ENCODE results near the gene NRN1L. TPM values are rescaled to one million over a fixed set of nuclear protein-coding genes. Genes with fewer than 3 reads are reported as not detected.

The NRN1L gene
- total and polyA plus RNA-seq, 4 donors, result 1.5 to 3.2 (median 2.1) TPM; not detected in 1

DNA sequence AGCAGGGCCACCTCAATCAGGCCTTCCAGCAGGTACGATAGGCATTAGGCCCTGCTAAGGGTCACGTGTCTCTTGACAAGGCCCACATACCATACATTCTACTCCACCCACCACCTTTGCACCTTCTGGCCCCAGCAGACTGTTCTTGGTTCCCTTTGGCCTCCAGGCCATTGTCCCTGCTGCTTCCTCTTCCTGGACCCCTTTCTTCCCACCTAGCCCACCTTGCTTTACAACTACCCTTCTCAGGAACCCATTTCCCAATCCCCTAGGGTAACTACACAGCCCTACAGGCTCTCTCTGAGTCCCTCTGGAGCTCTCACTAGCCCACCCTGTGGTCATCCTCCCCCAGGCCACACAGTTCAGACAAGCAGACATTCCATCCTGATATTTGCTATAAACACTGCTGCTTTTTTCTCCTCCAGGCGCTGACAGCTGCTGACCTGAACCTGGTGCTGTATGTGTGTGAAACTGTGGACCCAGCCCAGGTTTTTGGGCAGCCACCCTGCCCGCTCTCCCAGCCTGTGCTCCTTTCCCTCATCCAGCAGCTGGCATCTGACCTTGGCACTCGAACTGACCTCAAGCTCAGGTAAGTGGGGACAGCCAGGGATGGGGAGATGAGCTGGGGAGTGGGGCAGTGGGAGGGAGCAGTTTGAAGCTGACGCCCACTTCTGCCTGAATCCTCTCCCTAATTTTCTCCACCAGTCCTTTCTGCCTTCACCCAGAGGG lies 1.4 kb upstream of the NRN1L start:
- 71 to 72% methylated on average over 6 of the region's 6 CpGs for WGBS, 2 donors
- H3K36me3 ChIP-seq (ENCODE audit: control insufficient read depth in 1 of 2, insufficient read depth in 2 of 2, low read length in 1 of 2), result peaks cover 0 to 12% of the 10 kb centered on the region in 2 donors

DNA sequence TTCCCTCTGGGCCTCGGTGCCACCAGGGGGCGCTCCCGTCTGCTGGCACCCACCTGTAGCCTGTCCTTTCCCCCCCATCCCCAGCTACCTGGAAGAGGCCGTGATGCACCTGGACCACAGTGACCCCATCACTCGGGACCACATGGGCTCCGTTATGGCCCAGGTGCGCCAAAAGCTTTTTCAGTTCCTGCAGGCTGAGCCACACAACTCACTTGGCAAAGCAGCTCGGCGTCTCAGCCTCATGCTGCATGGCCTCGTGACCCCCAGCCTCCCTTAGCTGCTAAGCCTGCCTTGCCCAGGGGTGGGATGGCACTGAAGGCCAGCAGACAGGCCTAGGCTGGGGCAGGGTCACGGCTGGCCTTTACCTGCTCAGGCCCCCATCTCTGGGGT lies 818 bp upstream of the NRN1L start:
- DNase-seq (peak; percentile 70 to 89), ATAC-seq (ENCODE audit: low FRiP score) (peak; percentile 62)
- Histone ChIP-seq H3K36me3 (ENCODE audit: control insufficient read depth in 1 of 2, insufficient read depth in 2 of 2, low read length in 1 of 2) (peaks cover 0 to 12% of the 10 kb centered on the region in 2 donors), H3K27me3 (ENCODE audit: control insufficient read depth in 1 of 2, insufficient read depth in 2 of 2, low read length in 1 of 2) (no peaks in the 10 kb centered on the region), H3K4me3 (ENCODE audit: low read length in 2 of 2) (no peak overlapping the region), H3K4me1 (ENCODE audit: control insufficient read depth in 1 of 2, insufficient read depth in 2 of 2, low read length in 2 of 2) (no peaks in the 10 kb centered on the region), H3K9me3 (ENCODE audit: control insufficient read depth, low read length) (no peaks in the 10 kb centered on the region), H3K27ac (ENCODE audit: low read depth in 1 of 2, low read length in 2 of 2) (peak overlapping the region in 1 of 2 donors; percentile 6)
- WGBS, 2 donors, result 58% methylated on average over 11 of the region's 11 CpGs
- intact Hi-C loops (cut with DNase I), result loop anchor here (1.0 to 5.0 kb wide), 3 partner anchors 42 to 44 kb away; partner anchors contain the start of gene THAP11 (in 1 of the 2)

More for the DNA sequence above, 1.4 kb upstream of the NRN1L start:
- no peak for DNase-seq
- Histone ChIP-seq H3K27me3 (ENCODE audit: control insufficient read depth in 1 of 2, insufficient read depth in 2 of 2, low read length in 1 of 2) (no peaks in the 10 kb centered on the region), H3K4me3 (ENCODE audit: low read length in 2 of 2) (no peak overlapping the region), H3K27ac (ENCODE audit: low read depth in 1 of 2, low read length in 2 of 2) (no peak overlapping the region), H3K9me3 (ENCODE audit: control insufficient read depth, low read length) (no peaks in the 10 kb centered on the region), H3K4me1 (ENCODE audit: control insufficient read depth in 1 of 2, insufficient read depth in 2 of 2, low read length in 2 of 2) (no peaks in the 10 kb centered on the region)
- no peak for ATAC-seq (ENCODE audit: low FRiP score)
- intact Hi-C loops (cut with DNase I), result loop anchor here in 1 of 2 donors (5.0 kb wide), 1 partner anchor 41 kb away; the partner anchor contains the start of gene THAP11

DNA sequence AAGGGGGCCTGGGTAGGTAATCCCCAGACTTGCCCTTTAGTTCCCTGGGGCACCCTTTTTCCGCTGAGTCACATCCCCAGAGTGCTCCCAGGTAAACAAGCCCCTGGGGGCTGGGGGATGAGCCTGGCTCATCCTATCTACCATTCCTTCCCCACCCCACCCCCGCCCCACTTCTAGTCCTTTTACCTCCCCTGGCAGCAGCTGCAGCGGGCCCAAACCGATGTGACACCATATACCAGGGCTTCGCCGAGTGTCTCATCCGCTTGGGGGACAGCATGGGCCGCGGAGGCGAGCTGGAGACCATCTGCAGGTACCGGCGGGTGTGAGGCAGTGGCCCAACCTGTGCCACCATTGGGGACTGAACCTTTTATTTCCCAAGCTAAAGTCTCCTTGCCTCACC lies 860 bp downstream of the NRN1L start:
- Histone ChIP-seq H3K27ac (ENCODE audit: low read depth in 1 of 2, low read length in 2 of 2) (peak overlapping the region in 1 of 2 donors; percentile 2), H3K27me3 (ENCODE audit: control insufficient read depth in 1 of 2, insufficient read depth in 2 of 2, low read length in 1 of 2) (no peaks in the 10 kb centered on the region), H3K4me3 (ENCODE audit: low read length in 2 of 2) (no peak overlapping the region), H3K36me3 (ENCODE audit: control insufficient read depth in 1 of 2, insufficient read depth in 2 of 2, low read length in 1 of 2) (peaks cover 0 to 12% of the 10 kb centered on the region in 2 donors), H3K4me1 (ENCODE audit: control insufficient read depth in 1 of 2, insufficient read depth in 2 of 2, low read length in 2 of 2) (no peaks in the 10 kb centered on the region), H3K9me3 (ENCODE audit: control insufficient read depth, low read length) (no peaks in the 10 kb centered on the region)
- intact Hi-C loops (cut with DNase I), result no loop called here
- 90 to 92% methylated on average over 12 of the region's 12 CpGs for WGBS, 2 donors
- ATAC-seq (ENCODE audit: low FRiP score), result no peak
- no peak for DNase-seq

- H3K27me3 ChIP-seq (ENCODE audit: control insufficient read depth in 1 of 2, insufficient read depth in 2 of 2, low read length in 1 of 2), result no peaks in the 10 kb centered on the region
- no peak overlapping the region for H3K27ac ChIP-seq (ENCODE audit: low read depth in 1 of 2, low read length in 2 of 2)
- H3K9me3 ChIP-seq (ENCODE audit: control insufficient read depth, low read length), result no peaks in the 10 kb centered on the region
- ATAC-seq (ENCODE audit: low FRiP score) (no peak), DNase-seq (no peak)
- H3K36me3 ChIP-seq (ENCODE audit: control insufficient read depth in 1 of 2, insufficient read depth in 2 of 2, low read length in 1 of 2), result peaks cover 0 to 9% of the 10 kb centered on the region in 2 donors
- H3K4me1 ChIP-seq (ENCODE audit: control insufficient read depth in 1 of 2, insufficient read depth in 2 of 2, low read length in 2 of 2), result no peaks in the 10 kb centered on the region
- intact Hi-C loops (cut with DNase I), result no loop called here
- 91 to 93% methylated on average over 19 of the region's 19 CpGs for WGBS, 2 donors
- no peak overlapping the region for H3K4me3 ChIP-seq (ENCODE audit: low read length in 2 of 2)
These were observed 1.3 kb downstream of the NRN1L start for GRCh38 chr16:67885976-67886375.

DNA sequence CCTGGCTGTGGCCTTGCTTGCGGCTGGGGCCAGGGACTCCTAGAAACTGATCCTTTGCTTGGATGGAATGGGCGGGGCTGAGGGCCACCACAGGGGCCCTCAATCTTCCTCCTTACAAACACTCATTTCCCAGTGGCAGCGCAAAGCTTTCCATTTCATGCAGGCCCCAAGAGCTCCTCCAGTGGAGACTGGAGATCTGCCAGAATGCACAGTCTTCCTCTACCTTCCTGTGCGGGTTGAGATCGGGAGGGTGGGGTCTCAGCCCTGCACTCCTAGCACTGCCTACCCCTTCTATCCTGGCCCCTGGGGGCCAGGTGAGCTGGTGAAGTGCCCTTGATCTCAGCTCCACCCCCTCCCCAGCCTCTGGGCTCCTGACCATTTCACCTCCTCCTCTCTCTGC lies 1.7 kb downstream of the NRN1L start:
- intact Hi-C loops (cut with DNase I), result no loop called here
- Histone ChIP-seq H3K27ac (ENCODE audit: low read depth in 1 of 2, low read length in 2 of 2) (no peak overlapping the region), H3K9me3 (ENCODE audit: control insufficient read depth, low read length) (no peaks in the 10 kb centered on the region), H3K4me3 (ENCODE audit: low read length in 2 of 2) (no peak overlapping the region), H3K36me3 (ENCODE audit: control insufficient read depth in 1 of 2, insufficient read depth in 2 of 2, low read length in 1 of 2) (peaks cover 0 to 9% of the 10 kb centered on the region in 2 donors), H3K4me1 (ENCODE audit: control insufficient read depth in 1 of 2, insufficient read depth in 2 of 2, low read length in 2 of 2) (no peaks in the 10 kb centered on the region), H3K27me3 (ENCODE audit: control insufficient read depth in 1 of 2, insufficient read depth in 2 of 2, low read length in 1 of 2) (no peaks in the 10 kb centered on the region)
- ATAC-seq (ENCODE audit: low FRiP score), result no peak
- DNase-seq, result no peak
- 93 to 94% methylated on average over 5 of the region's 5 CpGs for WGBS, 2 donors

DNA sequence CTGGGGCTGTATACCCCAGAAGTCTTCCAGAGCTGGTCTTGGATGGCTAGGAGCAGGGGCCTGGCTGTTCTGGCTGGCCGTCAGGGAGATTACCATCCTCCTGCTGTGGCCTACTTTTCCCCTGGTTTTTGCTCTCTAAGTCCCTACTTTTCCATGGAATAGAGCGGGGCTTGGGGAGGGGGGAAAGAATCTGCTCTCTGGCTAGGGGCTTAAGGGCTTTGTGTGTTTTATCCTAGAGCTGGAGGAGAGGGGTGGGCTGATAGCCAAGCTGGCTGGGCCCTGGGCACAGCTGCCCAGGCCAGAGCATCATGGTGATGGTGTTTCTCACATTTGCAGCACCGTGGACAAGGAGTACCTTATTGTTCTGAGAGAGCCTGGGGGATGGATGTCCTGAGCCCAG lies 3.6 kb downstream of the NRN1L start:
- no peaks in the 10 kb centered on the region for H3K9me3 ChIP-seq (ENCODE audit: control insufficient read depth, low read length)
- 61 to 76% methylated on average over 3 of the region's 3 CpGs for WGBS, 2 donors
- H3K4me1 ChIP-seq (ENCODE audit: control insufficient read depth in 1 of 2, insufficient read depth in 2 of 2, low read length in 2 of 2), result no peaks in the 10 kb centered on the region
- H3K27ac ChIP-seq (ENCODE audit: low read depth in 1 of 2, low read length in 2 of 2), result no peak overlapping the region
- intact Hi-C loops (cut with DNase I), result no loop called here
- DNase-seq (no peak), ATAC-seq (ENCODE audit: low FRiP score) (no peak)
- no peaks in the 10 kb centered on the region for H3K27me3 ChIP-seq (ENCODE audit: control insufficient read depth in 1 of 2, insufficient read depth in 2 of 2, low read length in 1 of 2)
- no peak overlapping the region for H3K4me3 ChIP-seq (ENCODE audit: low read length in 2 of 2)
- peaks cover 0 to 2% of the 10 kb centered on the region in 2 donors for H3K36me3 ChIP-seq (ENCODE audit: control insufficient read depth in 1 of 2, insufficient read depth in 2 of 2, low read length in 1 of 2)

DNA sequence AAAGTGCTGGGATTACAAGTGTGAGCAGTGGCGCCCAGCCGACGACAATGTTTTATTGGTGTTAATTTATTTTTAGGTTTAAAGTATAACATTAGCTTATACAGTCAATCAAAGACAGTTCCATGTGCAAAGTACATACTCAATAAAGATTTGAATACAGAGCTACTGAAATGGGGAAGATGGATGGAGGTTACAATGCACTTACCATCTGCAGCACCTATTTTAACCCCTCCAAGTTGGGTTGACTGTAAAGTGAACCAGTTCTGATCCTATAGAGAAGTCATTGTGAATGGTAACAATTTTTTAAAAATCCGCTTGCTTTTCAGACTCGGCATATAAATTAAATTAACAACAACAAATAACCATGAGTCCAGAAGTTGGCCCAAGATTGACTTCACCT lies 7.7 kb downstream of the NRN1L start:
- no peak for ATAC-seq (ENCODE audit: low FRiP score)

DNA sequence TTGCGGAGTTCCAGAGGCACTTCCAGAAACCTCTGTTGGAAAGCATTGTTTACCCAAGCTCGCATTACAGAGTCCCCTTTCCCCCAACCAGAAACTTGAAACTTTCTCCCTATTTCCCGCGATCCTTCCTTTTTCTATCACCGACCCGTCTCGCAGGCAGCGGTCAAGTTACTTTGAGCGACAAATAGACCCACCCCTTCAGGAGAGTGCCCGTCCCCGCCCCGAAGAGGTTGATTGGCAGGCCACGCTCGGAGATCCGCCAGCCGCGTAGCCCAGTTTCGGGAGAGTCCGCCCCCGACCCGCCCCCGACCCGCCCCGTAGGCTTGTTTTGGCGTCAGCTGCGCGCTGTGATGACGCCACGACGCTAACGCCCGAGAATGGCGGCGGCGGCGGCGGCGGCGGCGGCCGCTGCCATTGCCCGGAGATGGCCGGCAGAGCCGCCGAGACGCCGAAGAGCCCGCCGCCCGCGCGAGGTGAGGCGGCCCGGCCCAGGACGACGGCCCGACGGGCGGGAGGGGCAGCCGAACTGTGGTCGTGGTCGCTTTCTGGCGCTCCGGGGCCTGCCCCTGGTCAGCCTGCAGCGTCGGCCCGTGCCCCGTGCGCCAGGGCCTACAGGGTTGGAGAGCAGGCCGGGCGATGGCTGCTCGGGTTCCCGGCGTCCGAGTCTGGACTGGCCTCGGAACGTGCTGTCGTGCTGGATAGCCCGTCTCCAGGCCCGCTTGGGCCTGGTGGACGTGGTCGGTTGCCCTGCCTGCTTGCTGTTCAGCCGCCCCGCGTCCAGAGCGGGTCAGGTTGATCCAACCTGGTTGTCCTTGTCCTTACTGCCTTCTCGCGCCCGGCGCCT lies 8.4 kb downstream of the NRN1L start, which contains the start of gene PSKH1:
TSS of gene PSKH1 (plus strand) at position 356 of the 844 bp plus-strand sequence. CDS start 15,496 bp downstream, outside the sequence.
- Histone ChIP-seq H3K36me3 (ENCODE audit: control insufficient read depth in 1 of 2, insufficient read depth in 2 of 2, low read length in 1 of 2) (no peaks in the 10 kb centered on the region), H3K27me3 (ENCODE audit: control insufficient read depth in 1 of 2, insufficient read depth in 2 of 2, low read length in 1 of 2) (no peaks in the 10 kb centered on the region), H3K4me1 (ENCODE audit: control insufficient read depth in 1 of 2, insufficient read depth in 2 of 2, low read length in 2 of 2) (peaks cover 0 to 2% of the 10 kb centered on the region in 2 donors), H3K9me3 (ENCODE audit: control insufficient read depth, low read length) (no peaks in the 10 kb centered on the region), H3K4me3 (ENCODE audit: low read length in 2 of 2) (peak within 1 kb of the TSS; percentile 85 to 94), H3K27ac (ENCODE audit: low read depth in 1 of 2, low read length in 2 of 2) (peak within 1 kb of the TSS; percentile 57 to 97)
- WGBS, 2 donors, result 0 to 1% methylated on average over 50 to 90 of the region's 90 CpGs
- DNase-seq (peak; percentile 98 to 99), ATAC-seq (ENCODE audit: low FRiP score) (peak; percentile 95)
- intact Hi-C loops (cut with DNase I), result loop anchor here in 1 of 2 donors (2.0 kb wide), 1 partner anchor 50 kb away; the partner anchor contains the start of gene THAP11

More for the DNA sequence above, 7.7 kb downstream of the NRN1L start:
- no peaks in the 10 kb centered on the region for H3K36me3 ChIP-seq (ENCODE audit: control insufficient read depth in 1 of 2, insufficient read depth in 2 of 2, low read length in 1 of 2)
- H3K9me3 ChIP-seq (ENCODE audit: control insufficient read depth, low read length), result no peaks in the 10 kb centered on the region
- peak overlapping the region in 1 of 2 donors; percentile 75 for H3K4me3 ChIP-seq (ENCODE audit: low read length in 2 of 2)
- no peak for DNase-seq
- 30 to 35% methylated on average over 5 of the region's 5 CpGs for WGBS, 2 donors
- no peak overlapping the region for H3K27ac ChIP-seq (ENCODE audit: low read depth in 1 of 2, low read length in 2 of 2)
- intact Hi-C loops (cut with DNase I), result loop anchor here in 1 of 2 donors (2.0 kb wide), 1 partner anchor 50 kb away; the partner anchor contains the start of gene THAP11
- no peaks in the 10 kb centered on the region for H3K4me1 ChIP-seq (ENCODE audit: control insufficient read depth in 1 of 2, insufficient read depth in 2 of 2, low read length in 2 of 2)
- no peaks in the 10 kb centered on the region for H3K27me3 ChIP-seq (ENCODE audit: control insufficient read depth in 1 of 2, insufficient read depth in 2 of 2, low read length in 1 of 2)
